HG03460 (cell line): ENCODE measurements around the gene SMPD4.
"Not testable (repeated sequence)": the region's sequence is repeated elsewhere in the genome, so short reads cannot be mapped to it uniquely, and the experiment has no call there.

Source experiments
- ATAC-seq: cut with Tn5 transposase; IDR thresholded peaks from one replicate; pipeline ENCODE4 v1.9.1; 2021; ENCODE audit not compliant: unreplicated experiment

SMPD4 gene, protein sequence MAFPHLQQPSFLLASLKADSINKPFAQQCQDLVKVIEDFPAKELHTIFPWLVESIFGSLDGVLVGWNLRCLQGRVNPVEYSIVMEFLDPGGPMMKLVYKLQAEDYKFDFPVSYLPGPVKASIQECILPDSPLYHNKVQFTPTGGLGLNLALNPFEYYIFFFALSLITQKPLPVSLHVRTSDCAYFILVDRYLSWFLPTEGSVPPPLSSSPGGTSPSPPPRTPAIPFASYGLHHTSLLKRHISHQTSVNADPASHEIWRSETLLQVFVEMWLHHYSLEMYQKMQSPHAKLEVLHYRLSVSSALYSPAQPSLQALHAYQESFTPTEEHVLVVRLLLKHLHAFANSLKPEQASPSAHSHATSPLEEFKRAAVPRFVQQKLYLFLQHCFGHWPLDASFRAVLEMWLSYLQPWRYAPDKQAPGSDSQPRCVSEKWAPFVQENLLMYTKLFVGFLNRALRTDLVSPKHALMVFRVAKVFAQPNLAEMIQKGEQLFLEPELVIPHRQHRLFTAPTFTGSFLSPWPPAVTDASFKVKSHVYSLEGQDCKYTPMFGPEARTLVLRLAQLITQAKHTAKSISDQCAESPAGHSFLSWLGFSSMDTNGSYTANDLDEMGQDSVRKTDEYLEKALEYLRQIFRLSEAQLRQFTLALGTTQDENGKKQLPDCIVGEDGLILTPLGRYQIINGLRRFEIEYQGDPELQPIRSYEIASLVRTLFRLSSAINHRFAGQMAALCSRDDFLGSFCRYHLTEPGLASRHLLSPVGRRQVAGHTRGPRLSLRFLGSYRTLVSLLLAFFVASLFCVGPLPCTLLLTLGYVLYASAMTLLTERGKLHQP

DNA sequence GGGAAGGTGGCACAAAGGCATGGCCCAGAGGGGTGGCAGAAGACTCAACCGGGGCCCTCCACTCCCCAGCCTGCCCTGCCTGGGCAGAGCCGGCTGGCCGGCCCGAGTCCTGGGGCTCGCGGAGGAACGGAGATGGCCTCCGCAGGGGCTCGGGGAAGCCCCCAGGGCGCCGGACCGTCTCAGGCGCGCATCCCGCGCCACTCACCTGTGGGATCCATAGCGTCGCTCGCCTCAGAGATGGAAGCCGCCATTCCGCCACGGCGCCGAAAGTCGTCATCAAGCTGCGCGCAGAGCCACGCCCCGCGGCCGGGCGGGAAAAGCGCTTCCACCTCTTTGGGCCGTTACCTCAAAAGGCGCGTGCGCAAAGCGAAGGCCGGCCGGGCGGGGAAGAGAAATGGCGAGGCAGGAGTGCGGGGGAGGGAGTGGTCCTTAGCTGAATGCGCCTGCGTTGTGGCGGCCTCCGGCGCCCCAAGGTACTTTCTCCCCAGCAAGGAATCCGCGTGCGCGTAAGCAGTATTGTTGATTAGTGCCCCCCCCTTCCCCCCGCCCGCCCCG lies at the start of gene SMPD4:
Gene SMPD4 (minus strand): TSS at position 278 of the 555 bp plus-strand sequence. CDS start 5,010 bp downstream, outside the sequence.
- peak; percentile 55 for ATAC-seq

DNA sequence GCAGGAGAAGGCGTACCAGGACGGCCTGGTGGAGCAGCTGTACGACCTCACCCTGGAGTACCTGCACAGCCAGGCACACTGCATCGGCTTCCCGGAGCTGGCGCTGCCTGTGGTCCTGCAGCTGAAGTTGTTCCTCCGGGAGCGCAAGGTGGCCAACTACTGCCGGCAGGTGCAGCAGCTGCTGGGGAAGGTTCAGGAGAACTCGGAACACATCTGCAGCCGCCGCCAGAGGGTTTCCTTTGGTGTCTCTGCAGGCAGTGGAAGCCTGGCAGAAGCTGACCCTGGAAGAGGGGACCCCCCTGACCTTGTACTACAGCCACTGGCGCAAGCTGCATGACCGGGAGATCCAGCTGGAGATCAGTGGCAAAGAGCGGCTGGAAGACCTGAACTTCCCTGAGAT lies 49.5 kb upstream of the SMPD4 start:
- not testable (repeated sequence) for ATAC-seq

DNA sequence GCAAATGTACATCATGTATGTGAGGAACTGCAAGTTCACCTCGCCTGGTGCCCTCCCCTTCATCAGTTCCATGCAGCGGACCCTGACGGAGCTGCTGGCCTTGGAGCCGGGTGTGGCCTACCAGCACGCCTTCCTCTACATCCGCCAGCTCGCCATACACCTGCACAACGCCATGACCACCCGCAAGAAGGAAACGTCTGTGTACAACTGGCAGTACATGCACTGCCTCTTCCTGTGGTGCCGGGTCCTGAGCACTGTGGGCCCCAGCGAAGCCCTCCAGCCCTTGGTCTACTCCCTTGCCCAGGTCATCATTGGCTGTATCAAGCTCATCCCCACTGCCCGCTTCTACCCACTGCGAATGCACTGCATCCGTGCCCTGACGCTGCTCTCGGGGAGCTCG lies 49.0 kb upstream of the SMPD4 start:
- not testable (repeated sequence) for ATAC-seq

DNA sequence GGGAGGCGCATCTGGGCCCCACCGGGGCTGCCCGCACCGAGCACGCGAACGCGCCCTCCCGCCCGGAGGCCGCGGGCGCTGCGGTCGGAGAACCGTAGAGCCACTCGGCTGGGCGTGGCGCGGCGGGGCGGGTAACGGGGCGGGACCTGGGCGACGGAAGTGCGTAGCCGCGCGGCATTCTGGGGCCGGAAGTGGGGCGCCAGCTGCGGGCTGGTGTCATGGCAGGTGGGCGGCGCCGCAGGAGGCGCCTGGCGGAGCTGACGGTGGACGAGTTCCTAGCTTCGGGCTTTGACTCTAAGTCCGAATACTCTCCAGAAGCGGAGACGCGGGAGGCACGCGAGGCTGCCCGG lies 47.7 kb upstream of the SMPD4 start:
- ATAC-seq: not testable (repeated sequence)

DNA sequence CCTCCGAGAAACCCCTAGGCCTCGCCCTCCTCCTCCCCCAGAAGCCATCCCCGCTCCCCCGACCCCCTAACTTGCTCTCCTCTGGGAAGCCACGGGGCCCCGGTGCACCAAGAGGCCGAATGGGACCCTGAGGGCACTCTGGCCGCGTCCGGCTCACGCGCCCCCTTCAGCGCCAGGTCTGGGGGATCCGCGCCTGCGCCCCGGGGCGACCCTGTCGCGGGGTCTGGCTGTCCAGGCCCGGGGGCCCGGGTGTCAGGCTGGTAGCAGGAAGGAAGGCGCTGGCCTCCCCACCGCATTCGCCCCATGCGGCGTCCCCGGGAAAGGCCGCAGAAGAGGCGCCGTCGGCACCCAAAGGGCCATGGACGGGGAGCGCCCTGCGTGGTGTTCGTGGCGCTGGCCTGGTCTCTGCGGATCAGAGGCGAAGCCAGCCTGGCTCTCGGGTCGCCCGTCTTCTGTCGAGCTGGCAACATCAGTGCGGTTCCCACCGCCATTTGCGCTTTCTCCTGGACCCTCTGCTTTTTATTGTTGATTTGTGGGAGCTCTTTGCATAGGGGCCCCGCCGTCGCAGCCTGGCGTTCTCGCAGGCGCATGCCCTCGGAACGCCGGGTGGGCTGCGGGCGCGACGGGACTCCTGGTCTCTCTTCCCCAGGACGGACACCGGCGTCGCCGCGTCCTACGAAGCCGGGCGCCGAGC lies 47.2 kb upstream of the SMPD4 start:
- not testable (repeated sequence) for ATAC-seq

DNA sequence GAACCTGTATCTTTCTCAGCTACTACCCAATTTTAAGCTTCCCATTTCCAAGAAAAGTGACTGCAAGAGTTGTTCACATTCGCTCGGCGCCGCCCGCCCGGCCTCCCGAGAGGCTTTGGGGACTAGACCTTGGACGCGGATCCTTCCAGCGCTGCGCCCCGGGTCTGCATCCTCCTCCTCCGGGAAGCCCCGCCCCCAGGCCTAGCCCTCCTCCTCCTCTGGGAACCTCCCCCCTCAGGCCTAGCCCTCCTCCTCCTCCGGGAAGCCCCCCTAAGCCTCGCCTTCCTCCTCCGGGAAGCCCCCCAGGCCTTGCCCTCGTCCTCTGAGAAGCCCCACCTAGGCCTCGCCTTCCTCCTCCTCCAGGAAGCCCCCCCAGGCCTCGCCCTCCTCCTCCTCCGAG lies 46.6 kb upstream of the SMPD4 start:
- ATAC-seq: not testable (repeated sequence)

DNA sequence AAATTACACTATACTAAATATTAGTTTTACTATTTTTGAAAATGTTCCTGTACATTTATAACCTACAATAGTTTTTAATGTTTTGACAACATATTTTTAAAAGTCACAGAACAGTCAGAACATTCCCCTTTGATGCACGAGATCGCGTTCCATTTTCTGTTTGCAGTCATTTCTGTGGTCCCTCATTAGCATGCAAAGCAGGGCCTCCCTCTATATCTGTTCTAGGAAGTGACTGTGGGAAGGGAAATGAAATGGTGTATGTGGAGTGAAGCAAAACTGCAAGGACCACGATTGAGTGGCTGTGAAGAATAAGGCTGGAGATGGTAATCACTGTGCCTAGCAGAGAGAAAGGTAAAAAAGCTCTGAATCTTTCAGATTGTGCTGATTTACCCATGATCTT lies 41.1 kb upstream of the SMPD4 start:
- ATAC-seq: peak; percentile 86

DNA sequence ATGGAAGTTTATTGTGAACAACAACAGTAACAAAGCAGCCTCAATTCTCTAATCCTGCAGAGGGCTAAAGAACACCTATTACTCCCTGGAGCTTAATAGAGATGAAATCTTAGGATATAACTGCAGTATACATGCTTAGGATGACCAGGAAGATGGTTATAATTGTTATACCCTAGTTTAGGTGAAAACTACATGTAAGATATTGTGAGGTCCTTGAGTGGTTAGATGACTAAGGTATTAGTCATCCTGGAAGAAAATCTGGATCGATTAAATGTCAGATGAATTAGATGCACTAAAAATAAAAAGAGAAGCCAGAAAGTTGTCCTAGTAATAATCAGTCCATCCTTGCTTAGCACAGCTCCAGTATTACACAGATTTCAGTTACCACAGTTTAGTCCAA lies 39.1 kb upstream of the SMPD4 start:
- not testable (repeated sequence) for ATAC-seq

DNA sequence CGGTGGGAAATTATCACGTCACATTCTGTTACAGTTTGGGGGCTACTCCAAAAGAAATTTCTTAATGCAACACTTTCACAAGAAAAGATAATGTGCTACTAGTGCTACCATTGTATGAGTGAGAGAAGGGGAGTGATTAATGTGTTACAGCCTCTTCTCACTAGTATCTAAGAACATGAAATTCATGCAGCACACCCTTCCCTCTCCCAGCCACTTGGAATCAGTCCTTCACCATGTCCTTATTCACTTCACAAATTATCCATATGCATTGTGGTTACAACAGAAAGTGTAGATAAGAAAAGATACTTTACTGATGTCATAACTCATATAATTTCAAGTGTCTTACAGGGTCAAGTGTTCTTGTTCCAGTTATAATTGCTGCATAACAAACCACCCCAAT lies 37.7 kb upstream of the SMPD4 start:
- ATAC-seq: not testable (repeated sequence)

DNA sequence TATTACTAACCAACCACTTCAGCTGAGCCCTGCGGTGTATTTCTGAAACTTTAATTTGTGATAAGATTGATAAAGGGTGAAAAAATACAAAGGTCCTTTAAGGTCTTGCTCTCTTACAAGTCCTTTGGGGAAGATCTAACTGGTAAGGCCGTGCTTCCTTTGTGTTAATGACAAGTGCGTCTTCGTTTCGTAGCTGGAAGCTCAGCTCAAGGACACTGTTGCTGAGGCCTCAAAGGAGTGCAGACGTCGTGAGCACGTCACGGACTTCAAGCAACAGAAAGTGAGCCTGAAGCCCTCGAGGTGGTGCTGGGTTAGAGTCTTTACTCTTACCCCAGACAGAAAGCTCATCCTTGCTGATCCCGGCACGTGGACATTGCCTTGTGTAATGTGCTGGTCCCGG lies 25.6 kb upstream of the SMPD4 start:
- ATAC-seq: not testable (repeated sequence)

DNA sequence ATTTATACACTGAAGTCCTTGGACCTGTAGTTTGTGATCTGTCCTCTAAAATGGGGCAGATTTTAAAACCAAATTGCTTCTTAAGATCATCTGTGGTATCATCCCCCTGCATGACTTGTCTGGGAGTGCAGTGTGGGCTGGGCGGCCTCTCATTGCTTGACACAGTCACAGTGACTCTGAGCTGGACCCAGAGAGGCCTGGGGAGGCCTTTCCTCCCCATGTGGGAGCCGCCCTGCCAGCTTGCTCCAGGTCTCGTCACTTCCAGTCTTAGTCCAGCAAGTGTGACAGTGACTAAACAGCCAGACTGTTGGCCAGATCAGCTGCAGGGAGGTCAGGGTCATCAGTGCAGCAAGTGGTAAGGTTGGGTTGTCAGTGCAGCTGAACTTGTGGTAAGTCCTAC lies 21.7 kb upstream of the SMPD4 start:
- ATAC-seq: not testable (repeated sequence)

DNA sequence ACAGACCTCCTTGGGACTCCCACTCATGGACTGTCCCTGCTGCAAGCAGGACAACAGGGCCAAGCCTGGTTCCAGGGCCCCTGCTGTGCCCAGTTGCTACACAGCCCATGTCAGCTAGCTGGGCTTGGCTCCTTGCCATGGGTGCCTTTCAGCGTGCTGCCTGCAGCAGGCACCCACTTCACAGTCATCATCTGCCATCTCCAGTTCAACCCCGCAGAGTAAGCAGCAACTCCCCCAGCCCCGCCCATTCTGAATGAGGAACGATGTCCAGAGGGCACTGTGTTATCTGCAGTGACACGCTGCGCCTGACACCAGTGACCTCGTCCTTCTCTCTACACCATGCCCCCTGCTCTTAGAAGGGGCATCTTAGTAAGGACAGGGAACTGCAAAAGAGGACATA lies 21.1 kb upstream of the SMPD4 start:
- not testable (repeated sequence) for ATAC-seq

DNA sequence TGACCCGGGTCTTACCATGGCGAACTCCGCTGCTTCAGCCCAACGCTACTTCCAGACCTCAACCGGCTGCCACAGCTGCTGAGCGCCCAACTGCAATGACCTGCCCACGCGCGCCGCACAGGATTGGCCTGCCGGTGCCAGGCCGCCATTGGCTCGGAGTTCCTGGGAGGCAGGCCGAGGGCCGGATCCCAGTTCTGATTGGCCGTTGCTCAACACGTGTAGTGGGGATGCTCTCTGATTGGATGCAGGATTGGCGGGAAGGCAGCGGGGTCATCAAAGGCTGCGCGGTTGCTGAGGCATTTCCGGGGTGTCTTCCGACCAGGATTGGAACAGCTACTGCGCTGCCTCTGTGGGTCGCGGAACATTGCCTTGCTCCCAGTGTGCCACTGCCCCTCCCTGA lies 16.9 kb upstream of the SMPD4 start, which contains the start of gene TUBA3E:
Gene TUBA3E (minus strand): TSS at position 97 of the 400 bp plus-strand sequence. CDS start 79 bp downstream, at position 18.
- no peak for ATAC-seq

DNA sequence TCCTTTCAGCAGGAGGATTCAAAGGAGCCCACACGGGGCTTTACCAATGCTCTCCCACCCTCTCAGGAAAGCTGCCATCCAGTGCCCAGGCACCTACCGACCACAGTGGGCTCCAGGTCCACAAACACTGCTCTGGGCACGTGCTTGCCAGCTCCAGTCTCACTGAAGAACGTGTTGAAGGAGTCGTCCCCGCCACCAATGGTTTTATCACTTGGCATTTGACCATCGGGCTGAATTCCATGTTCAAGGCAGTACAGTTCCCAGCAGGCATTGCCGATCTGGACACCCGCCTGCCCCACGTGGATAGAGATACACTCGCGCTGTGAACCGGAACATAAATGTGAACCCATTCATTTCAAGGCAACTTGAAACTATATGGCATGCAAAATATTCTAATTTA lies 14.7 kb upstream of the SMPD4 start:
- ATAC-seq: not testable (repeated sequence)

DNA sequence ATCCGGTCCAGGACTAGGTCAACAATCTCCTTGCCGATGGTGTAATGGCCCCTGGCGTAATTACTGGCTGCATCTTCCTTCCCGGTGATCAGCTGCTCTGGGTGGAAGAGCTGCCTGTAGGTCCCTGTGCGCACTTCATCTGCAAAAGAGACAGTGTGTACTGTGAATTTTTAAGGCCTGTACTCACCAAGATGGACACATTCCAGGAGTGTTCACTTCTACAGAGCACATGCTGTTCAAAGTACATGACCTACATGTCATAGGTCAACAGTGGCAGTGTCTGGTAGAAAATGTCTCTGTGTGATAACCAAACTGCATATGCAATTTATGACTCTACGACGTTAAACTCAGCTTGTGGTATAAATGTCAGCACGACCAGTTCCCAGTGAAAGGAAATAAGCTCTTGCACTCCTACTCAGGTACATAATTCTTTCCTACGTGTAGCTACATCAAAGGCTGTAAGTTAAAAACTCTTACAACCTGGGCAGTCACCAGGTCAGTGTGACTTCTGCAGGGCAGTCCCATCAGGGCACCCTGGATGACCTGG lies 13.8 kb upstream of the SMPD4 start:
- not testable (repeated sequence) for ATAC-seq

DNA sequence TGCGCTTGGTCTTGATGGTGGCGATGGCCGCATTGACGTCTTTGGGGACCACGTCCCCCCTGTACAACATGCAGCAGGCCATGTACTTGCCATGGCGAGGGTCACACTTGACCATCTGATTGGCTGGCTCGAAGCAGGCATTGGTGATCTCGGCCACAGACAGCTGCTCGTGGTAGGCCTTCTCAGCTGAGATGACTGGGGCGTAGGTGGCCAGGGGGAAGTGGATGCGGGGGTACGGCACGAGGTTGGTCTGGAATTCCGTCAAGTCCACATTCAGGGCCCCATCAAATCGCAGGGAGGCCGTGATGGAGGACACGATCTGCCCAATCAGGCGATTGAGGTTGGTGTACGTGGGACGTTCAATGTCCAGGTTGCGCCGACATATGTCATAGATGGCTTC lies 12.4 kb upstream of the SMPD4 start:
- not testable (repeated sequence) for ATAC-seq

DNA sequence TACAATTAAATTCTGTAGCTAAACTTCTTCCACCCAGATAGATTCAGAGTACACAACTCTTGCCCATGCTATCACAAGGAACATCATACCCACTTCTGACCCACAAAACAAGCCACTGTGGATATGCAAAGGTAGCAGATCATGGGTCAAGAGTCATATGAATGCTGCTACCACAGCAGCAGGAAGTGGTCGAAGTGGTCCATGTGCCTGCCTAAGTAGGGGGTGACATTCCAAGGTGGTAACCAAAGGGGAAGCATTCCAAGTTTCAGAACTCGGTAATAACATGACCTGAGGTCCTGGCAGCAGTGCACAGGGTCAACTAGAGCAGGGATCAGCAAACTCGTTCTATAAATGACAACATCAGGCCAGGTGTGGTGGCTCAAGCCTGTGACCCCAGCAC lies 11.0 kb upstream of the SMPD4 start:
- not testable (repeated sequence) for ATAC-seq

DNA sequence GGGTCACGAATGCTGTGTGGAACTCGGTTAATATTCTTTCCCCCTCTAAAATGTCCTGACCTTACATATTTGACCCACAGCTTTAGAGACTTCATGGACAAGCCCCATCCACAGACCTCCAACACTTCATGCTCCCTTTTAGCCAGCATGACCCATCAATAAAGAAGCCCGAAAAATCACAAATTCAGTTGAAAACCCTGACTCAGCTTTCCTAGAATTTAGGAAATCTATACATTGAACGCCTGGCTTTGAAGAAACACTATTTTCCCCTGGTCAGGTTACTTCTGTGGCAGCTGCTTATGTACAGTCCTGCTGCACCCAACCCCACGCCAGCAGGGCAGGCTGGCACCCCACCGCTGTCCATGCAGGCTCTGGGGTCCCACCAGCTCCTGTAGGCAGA lies 9.9 kb upstream of the SMPD4 start:
- ATAC-seq: not testable (repeated sequence)

DNA sequence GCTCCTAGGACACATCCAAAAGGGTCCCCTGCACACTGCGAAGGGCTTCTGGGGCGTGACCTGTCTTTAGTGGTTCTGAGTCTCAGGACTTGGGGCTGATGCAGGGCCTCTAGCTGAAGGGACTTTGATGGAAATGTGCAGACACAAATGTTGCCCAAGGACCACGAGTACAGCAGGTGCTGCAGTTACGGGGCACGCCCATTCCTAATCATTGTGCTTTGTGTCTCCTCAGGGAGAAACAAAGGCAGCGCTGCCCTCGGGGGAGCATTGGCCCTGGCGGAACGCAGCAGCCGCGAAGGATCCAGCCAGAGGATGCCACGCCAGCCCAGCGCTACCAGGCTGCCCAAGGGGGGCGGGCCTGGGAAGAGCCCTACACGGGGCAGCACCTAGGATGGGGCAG lies 8.8 kb upstream of the SMPD4 start:
- no peak for ATAC-seq

DNA sequence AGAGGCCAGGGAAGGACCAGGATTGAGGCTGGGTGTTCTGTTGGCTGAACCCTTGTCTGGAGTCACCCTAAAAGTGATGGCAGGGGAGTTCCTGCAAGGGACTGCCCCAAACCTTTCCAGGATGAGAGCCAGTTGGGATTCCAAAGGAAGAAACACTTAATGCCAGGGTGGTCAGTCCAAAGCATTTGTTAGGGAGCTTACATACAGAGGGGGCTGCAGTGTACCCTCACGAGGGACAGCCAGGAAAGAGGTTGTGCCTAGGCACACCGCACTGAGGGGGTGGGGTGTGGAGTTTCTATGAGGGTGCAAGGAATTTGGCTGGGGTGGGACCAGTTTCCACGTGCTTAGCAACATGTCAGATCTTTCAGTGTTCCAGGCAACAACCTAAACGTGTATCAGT lies 7.6 kb upstream of the SMPD4 start:
- not testable (repeated sequence) for ATAC-seq
